ENCODE results near the gene PRKCQ.
A peak's percentile ranks its signal among the peaks of the same experiment; 100 is the strongest.

Gene PRKCQ

DNA sequence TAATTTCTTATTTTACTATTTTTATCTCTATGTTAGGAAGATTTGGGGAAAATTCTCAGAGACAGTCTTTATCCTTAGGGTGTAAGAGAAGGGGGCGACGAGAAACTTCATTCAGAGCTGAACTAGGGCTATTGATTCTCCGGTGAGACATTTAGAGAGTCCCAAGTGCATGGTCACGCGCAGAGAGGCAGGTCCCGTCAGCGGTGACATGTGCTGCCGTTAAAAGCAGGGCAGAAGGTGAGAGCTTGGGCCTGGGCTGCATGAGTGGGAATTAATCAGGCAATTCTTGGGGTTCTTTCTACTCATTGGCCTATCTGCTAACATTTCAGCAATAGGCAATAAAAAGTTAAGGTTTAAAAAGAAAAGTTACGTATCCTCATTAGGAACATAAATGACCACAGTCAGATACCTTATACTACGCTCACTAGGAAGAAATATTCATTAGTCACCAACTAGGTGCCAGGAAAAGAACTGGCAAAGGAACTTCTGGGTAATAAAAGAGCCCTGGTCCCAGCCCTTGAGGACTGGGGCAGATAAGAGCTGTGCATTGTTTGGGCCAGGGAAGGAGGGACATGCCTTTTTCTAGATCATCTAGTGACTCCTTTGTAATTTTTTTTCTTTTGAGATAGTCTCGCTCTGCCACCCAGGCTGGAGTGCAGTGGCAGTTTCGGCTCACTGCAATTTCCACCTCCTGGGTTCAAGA, 21.2 kb downstream of the PRKCQ start:
- Histone ChIP-seq H3K4me3 (ENCODE audit: low read length) (no peak overlapping the region), H4K20me1 (ENCODE audit: insufficient read depth, low read length) (no peaks in the 10 kb centered on the region), H3K79me2 (ENCODE audit: low read length) (no peaks in the 10 kb centered on the region), H3K9me2 (replicated peaks; ENCODE audit: insufficient read depth, low read length) (no peaks in the 10 kb centered on the region), H3K27me3 (replicated peaks; ENCODE audit: insufficient read depth, low read length) (no peaks in the 10 kb centered on the region), H3K36me3 (replicated peaks; ENCODE audit: insufficient read depth, low read length) (no peaks in the 10 kb centered on the region), H3K27ac (ENCODE audit: low read length) (no peak overlapping the region), H3K9me3 (replicated peaks; ENCODE audit: insufficient read depth, low read length) (no peaks in the 10 kb centered on the region), H2AFZ (ENCODE audit: low read length) (no peak overlapping the region), H3K4me1 (ENCODE audit: low read length) (no peaks in the 10 kb centered on the region), H3F3A (ENCODE audit: insufficient read depth, low read length) (no peaks in the 10 kb centered on the region), H3K4me2 (ENCODE audit: low read depth, low read length) (no peak overlapping the region), H3K9ac (ENCODE audit: low read length) (no peak overlapping the region)
- TF ChIP-seq, protein P1, sequence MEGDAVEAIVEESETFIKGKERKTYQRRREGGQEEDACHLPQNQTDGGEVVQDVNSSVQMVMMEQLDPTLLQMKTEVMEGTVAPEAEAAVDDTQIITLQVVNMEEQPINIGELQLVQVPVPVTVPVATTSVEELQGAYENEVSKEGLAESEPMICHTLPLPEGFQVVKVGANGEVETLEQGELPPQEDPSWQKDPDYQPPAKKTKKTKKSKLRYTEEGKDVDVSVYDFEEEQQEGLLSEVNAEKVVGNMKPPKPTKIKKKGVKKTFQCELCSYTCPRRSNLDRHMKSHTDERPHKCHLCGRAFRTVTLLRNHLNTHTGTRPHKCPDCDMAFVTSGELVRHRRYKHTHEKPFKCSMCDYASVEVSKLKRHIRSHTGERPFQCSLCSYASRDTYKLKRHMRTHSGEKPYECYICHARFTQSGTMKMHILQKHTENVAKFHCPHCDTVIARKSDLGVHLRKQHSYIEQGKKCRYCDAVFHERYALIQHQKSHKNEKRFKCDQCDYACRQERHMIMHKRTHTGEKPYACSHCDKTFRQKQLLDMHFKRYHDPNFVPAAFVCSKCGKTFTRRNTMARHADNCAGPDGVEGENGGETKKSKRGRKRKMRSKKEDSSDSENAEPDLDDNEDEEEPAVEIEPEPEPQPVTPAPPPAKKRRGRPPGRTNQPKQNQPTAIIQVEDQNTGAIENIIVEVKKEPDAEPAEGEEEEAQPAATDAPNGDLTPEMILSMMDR (IDR thresholded peaks at IDR 0.05; ENCODE audit: low read length) = no peak
- no peak for TF ChIP-seq EZH2phosphoT487 (IDR thresholded peaks at IDR 0.05; ENCODE audit: low read length)
- TF ChIP-seq EZH2 (optimal IDR thresholded peaks at IDR 0.05; ENCODE audit: low read depth, low read length) = no peak
- DNase-seq = no peak

DNA sequence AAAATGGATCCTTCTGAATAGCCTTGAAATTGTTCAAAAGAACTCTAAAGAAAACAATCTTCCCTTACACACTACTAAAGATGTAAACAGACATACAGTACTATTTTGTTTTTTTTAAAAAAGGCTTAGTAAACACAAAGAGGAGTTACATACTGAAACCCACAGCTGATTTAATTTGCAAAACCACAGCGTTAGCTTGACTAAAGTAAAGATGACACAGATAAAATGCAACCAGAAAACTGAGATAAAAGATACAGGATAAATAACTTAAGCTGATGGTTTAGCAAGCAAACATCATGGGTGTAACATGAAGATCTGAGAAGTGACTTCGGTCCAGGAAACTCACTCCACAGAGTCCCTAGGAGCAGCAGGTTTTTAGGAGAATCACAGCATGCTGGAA, 21.8 kb downstream of the PRKCQ start:
- Histone ChIP-seq H3K79me2 (ENCODE audit: low read length) (no peaks in the 10 kb centered on the region), H3K9me3 (replicated peaks; ENCODE audit: insufficient read depth, low read length) (no peaks in the 10 kb centered on the region), H3K27ac (ENCODE audit: low read length) (no peak overlapping the region), H3K36me3 (replicated peaks; ENCODE audit: insufficient read depth, low read length) (no peaks in the 10 kb centered on the region), H3K4me1 (ENCODE audit: low read length) (no peaks in the 10 kb centered on the region), H3K27me3 (replicated peaks; ENCODE audit: insufficient read depth, low read length) (no peaks in the 10 kb centered on the region), H3K9ac (ENCODE audit: low read length) (no peak overlapping the region), H2AFZ (ENCODE audit: low read length) (no peak overlapping the region), H3K4me3 (ENCODE audit: low read length) (no peak overlapping the region), H3F3A (ENCODE audit: insufficient read depth, low read length) (no peaks in the 10 kb centered on the region), H4K20me1 (ENCODE audit: insufficient read depth, low read length) (no peaks in the 10 kb centered on the region), H3K9me2 (replicated peaks; ENCODE audit: insufficient read depth, low read length) (no peaks in the 10 kb centered on the region), H3K4me2 (ENCODE audit: low read depth, low read length) (no peak overlapping the region)
- DNase-seq = peak; percentile 26
- TF ChIP-seq, protein P1 (IDR thresholded peaks at IDR 0.05; ENCODE audit: low read length) = no peak
- TF ChIP-seq EZH2phosphoT487 (IDR thresholded peaks at IDR 0.05; ENCODE audit: low read length) (no peak), EZH2 (optimal IDR thresholded peaks at IDR 0.05; ENCODE audit: low read depth, low read length) (no peak)

DNA sequence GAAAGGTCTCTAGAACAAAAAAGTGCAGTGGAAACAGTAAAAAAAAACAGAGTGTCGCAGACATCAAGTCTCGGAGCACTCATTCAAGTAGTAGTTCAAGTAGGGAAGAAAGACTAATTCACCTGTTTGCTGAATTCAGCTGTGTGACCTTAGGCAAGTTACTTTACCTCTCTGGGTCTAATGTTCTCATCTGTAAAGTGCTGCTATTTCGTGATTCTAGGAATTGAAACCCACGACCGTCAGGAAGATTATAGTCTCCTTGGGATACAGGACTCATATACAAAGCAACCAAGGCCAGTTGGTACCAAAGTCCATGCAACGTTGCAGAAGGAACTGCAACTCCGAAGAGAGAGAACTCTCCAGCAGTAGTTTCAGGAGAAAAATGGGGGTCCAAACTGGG, 26.1 kb downstream of the PRKCQ start:
- Histone ChIP-seq H3K9ac (ENCODE audit: low read length) (no peak overlapping the region), H3K4me2 (ENCODE audit: low read depth, low read length) (no peak overlapping the region), H3K4me3 (ENCODE audit: low read length) (no peak overlapping the region), H4K20me1 (ENCODE audit: insufficient read depth, low read length) (no peaks in the 10 kb centered on the region), H3K79me2 (ENCODE audit: low read length) (no peaks in the 10 kb centered on the region), H2AFZ (ENCODE audit: low read length) (no peak overlapping the region), H3K9me3 (replicated peaks; ENCODE audit: insufficient read depth, low read length) (no peaks in the 10 kb centered on the region), H3K36me3 (replicated peaks; ENCODE audit: insufficient read depth, low read length) (no peaks in the 10 kb centered on the region), H3F3A (ENCODE audit: insufficient read depth, low read length) (no peaks in the 10 kb centered on the region), H3K9me2 (replicated peaks; ENCODE audit: insufficient read depth, low read length) (no peaks in the 10 kb centered on the region), H3K27me3 (replicated peaks; ENCODE audit: insufficient read depth, low read length) (no peaks in the 10 kb centered on the region), H3K27ac (ENCODE audit: low read length) (no peak overlapping the region), H3K4me1 (ENCODE audit: low read length) (no peaks in the 10 kb centered on the region)
- TF ChIP-seq, protein P1 (IDR thresholded peaks at IDR 0.05; ENCODE audit: low read length) = no peak
- no peak for TF ChIP-seq EZH2 (optimal IDR thresholded peaks at IDR 0.05; ENCODE audit: low read depth, low read length)
- TF ChIP-seq EZH2phosphoT487 (IDR thresholded peaks at IDR 0.05; ENCODE audit: low read length) = no peak
- no peak for DNase-seq

All from MM.1S (cell line).